ENCODE measurements around the gene PTCD2.

DNA sequence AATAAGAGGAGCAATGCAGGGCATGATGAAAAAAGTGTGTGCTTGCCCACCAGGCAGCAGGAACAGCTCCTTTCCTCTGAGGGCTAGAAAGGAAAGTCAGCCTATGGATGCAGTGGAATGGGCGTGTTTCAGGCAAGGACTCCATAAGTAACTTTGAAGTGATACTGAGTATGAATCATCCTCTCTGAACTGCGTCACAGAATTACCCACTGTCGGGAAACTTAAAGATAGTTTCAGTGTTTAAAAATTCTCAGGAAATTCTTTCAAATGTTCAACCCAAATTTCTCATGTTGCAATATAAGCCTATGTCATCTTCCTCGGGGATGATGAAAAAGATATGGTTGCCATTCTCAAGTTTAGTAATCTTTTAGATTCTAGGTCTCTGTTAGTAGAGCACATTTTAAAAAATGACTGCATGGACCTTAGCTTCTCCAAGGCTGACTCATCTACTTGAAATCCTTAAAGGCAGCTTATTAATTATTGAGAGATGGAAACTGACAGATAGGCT lies 27.7 kb downstream of the PTCD2 start:
- TF ChIP-seq, protein P1, sequence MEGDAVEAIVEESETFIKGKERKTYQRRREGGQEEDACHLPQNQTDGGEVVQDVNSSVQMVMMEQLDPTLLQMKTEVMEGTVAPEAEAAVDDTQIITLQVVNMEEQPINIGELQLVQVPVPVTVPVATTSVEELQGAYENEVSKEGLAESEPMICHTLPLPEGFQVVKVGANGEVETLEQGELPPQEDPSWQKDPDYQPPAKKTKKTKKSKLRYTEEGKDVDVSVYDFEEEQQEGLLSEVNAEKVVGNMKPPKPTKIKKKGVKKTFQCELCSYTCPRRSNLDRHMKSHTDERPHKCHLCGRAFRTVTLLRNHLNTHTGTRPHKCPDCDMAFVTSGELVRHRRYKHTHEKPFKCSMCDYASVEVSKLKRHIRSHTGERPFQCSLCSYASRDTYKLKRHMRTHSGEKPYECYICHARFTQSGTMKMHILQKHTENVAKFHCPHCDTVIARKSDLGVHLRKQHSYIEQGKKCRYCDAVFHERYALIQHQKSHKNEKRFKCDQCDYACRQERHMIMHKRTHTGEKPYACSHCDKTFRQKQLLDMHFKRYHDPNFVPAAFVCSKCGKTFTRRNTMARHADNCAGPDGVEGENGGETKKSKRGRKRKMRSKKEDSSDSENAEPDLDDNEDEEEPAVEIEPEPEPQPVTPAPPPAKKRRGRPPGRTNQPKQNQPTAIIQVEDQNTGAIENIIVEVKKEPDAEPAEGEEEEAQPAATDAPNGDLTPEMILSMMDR (IDR thresholded peaks at IDR 0.05) = no peak
- TF ChIP-seq POLR2A (IDR thresholded peaks at IDR 0.05) = no peak

All from esophagus squamous epithelium (tissue), 4 donors.